HepG2 (cell line): ENCODE results near the gene KIAA0930. TPM values are rescaled to one million over a fixed set of nuclear protein-coding genes. Genes with fewer than 3 reads are reported as not detected.

Experiments used
- HNRNPK ChIP-seq: fragments of 200-400 bp; formaldehyde crosslinking; IDR thresholded peaks from 2 replicates; pipeline ENCODE4 v1.6.1; 2018; ENCODE audit warnings: low read length, low read depth, moderate library complexity, mild to moderate bottlenecking; ENCODE audit not compliant: poor library complexity, severe bottlenecking
- ONECUT2 ChIP-seq: sonication (generic); formaldehyde crosslinking; IDR thresholded peaks from 2 replicates; pipeline ENCODE4 v1.4.0; 2020; ENCODE audit warnings: missing genetic modification reagents
- POLR2AphosphoS5 ChIP-seq: IDR thresholded peaks from 2 replicates; pipeline ENCODE4 v1.6.1; 2012; ENCODE audit warnings: low read depth, low read length
- REXO4 ChIP-seq: sonication (generic); formaldehyde crosslinking; IDR thresholded peaks from 2 replicates; pipeline ENCODE4 v1.8.0; 2022; ENCODE audit warnings: missing genetic modification reagents, mild to moderate bottlenecking, borderline replicate concordance
- SIN3B ChIP-seq: fragments of 150-350 bp; IDR thresholded peaks from 2 replicates; pipeline ENCODE4 v1.6.1; 2014; ENCODE audit warnings: low read length
- STAT5B ChIP-seq: sonication (generic); formaldehyde crosslinking; IDR thresholded peaks from 2 replicates; pipeline ENCODE4 v1.4.0; 2020; ENCODE audit warnings: missing genetic modification reagents
- ZBTB1 ChIP-seq: sonication (generic); formaldehyde crosslinking; IDR thresholded peaks from 2 replicates; pipeline ENCODE4 v1.4.0; 2020; ENCODE audit warnings: missing genetic modification reagents, borderline replicate concordance
- ZBTB8A ChIP-seq: sonication (generic); formaldehyde crosslinking; IDR thresholded peaks from 2 replicates; pipeline ENCODE4 v1.4.0; 2020; ENCODE audit warnings: mild to moderate bottlenecking, low read depth, missing genetic modification reagents, borderline replicate concordance
- ZNF629 ChIP-seq: sonication (generic); formaldehyde crosslinking; conservative IDR thresholded peaks from 2 replicates; pipeline ENCODE4 v1.5.0; 2020; ENCODE audit warnings: missing genetic modification reagents
- polyA plus RNA-seq, 8 experiments: library from polyadenylated mRNA; depleted of rRNA in 3 of 8; stranded (reverse) in 7 of 8; unstranded in 1 of 8; fragments of >200 nt; fragmentation: Illumina TruSeq in 4 of 8; extraction: Trizol in 4 of 8; gene quantifications; 2 replicates each; pipeline versions ENCODE4 v1.2.1 to v1.2.3, GENCODE V29; 2011 to 2016; ENCODE audit warnings: low read depth in 4 of 8, missing spikeins in 1 of 8, mixed read lengths in 1 of 8; ENCODE audit not compliant: insufficient read depth in 1 of 8
- total RNA-seq, 5 experiments: library from RNA; depleted of rRNA; stranded (reverse); fragments of >200 nt; fragmentation: Illumina TruSeq; extraction: Trizol; gene quantifications; 2 replicates each; pipeline ENCODE4 v1.2.3, GENCODE V29; 2016; ENCODE audit warnings: low read depth in 1 of 5
- TF ChIP-seq, protein P1 (sequence below): sonication (generic); formaldehyde crosslinking; IDR thresholded peaks from 2 replicates; pipeline ENCODE4 v1.4.0; 2020; ENCODE audit warnings: missing genetic modification reagents
- TF ChIP-seq, protein P2 (sequence below): sonication (generic); formaldehyde crosslinking; IDR thresholded peaks from 2 replicates; pipeline ENCODE4 v1.5.0; 2020; ENCODE audit warnings: missing genetic modification reagents
- TF ChIP-seq, protein P3 (sequence below): sonication (generic); formaldehyde crosslinking; IDR thresholded peaks from 2 replicates; pipeline ENCODE4 v1.8.1; 2023; ENCODE audit warnings: missing genetic modification reagents, inconsistent platforms, borderline replicate concordance
- TF ChIP-seq, protein P4 (sequence below): sonication (generic); formaldehyde crosslinking; IDR thresholded peaks from 2 replicates; pipeline ENCODE4 v1.4.0; 2020; ENCODE audit warnings: missing genetic modification reagents

KIAA0930 gene
- total and polyA plus RNA-seq, 2 of the 13 experiments (the other 11 are each of a cell fraction or from before 2014, with no cell fraction given): 27.0 to 38.2 TPM

DNA sequence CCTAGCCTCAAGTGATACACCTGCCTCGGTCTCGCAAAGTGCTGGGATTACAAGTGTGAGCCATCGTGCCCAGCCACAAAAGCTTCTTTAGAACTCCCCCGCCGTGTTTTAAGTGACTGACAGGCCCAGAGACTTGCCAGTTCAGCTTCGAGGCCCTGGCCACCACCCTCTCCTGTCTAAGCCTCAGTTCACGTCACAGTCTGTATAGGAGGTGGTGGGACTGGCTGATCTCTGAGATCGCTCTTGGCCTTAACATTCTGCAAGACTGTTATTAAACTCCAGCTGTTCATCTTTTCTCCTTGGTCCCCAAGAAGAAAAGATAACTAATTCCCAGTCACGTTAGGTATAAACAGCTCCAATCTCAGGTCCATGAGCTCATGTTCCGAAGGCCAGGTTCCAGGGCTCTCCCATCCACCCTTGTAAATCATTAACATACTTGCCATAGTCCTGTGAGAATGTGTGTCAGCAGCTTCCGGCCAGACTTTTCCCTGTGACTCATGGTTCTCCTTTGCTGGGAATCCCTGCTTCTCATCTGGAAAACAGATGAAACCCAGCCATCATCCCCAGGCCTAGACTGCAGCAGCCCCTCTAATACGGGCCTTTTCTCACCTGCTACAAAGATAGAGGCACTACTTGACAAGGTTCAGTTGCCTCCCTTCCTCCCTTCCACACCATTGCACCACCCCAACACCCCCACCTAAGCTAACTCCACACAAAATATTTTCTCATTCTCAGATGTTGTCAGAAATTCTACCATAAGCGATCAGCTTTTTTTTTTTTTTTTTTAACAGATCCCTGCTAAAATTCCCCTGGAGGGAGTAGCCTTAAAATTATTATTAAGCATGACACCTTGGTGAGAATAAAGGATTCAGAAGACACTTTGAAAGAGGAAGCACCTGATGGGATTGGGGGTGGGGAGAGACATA lies 5.6 kb upstream of the KIAA0930 start (continued):
- TF ChIP-seq ZBTB8A (CRISPR knock-in tag): no peak
- TF ChIP-seq STAT5B: no peak
- TF ChIP-seq, protein P1, sequence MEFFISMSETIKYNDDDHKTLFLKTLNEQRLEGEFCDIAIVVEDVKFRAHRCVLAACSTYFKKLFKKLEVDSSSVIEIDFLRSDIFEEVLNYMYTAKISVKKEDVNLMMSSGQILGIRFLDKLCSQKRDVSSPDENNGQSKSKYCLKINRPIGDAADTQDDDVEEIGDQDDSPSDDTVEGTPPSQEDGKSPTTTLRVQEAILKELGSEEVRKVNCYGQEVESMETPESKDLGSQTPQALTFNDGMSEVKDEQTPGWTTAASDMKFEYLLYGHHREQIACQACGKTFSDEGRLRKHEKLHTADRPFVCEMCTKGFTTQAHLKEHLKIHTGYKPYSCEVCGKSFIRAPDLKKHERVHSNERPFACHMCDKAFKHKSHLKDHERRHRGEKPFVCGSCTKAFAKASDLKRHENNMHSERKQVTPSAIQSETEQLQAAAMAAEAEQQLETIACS (CRISPR knock-in tag): no peak
- TF ChIP-seq, protein P2, sequence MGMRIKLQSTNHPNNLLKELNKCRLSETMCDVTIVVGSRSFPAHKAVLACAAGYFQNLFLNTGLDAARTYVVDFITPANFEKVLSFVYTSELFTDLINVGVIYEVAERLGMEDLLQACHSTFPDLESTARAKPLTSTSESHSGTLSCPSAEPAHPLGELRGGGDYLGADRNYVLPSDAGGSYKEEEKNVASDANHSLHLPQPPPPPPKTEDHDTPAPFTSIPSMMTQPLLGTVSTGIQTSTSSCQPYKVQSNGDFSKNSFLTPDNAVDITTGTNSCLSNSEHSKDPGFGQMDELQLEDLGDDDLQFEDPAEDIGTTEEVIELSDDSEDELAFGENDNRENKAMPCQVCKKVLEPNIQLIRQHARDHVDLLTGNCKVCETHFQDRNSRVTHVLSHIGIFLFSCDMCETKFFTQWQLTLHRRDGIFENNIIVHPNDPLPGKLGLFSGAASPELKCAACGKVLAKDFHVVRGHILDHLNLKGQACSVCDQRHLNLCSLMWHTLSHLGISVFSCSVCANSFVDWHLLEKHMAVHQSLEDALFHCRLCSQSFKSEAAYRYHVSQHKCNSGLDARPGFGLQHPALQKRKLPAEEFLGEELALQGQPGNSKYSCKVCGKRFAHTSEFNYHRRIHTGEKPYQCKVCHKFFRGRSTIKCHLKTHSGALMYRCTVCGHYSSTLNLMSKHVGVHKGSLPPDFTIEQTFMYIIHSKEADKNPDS (CRISPR knock-in tag): no peak
- no peak for TF ChIP-seq ZBTB1 (CRISPR knock-in tag)
- no peak for TF ChIP-seq HNRNPK
- peak; percentile 64 for TF ChIP-seq POLR2AphosphoS5
- no peak for TF ChIP-seq REXO4 (CRISPR knock-in tag)
- TF ChIP-seq ONECUT2 (CRISPR knock-in tag): no peak
- TF ChIP-seq SIN3B: no peak
- TF ChIP-seq, protein P3, sequence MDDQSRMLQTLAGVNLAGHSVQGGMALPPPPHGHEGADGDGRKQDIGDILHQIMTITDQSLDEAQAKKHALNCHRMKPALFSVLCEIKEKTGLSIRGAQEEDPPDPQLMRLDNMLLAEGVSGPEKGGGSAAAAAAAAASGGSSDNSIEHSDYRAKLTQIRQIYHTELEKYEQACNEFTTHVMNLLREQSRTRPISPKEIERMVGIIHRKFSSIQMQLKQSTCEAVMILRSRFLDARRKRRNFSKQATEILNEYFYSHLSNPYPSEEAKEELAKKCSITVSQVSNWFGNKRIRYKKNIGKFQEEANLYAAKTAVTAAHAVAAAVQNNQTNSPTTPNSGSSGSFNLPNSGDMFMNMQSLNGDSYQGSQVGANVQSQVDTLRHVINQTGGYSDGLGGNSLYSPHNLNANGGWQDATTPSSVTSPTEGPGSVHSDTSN: no peak
- no peak for TF ChIP-seq ZNF629 (CRISPR knock-in tag)
- TF ChIP-seq, protein P4, sequence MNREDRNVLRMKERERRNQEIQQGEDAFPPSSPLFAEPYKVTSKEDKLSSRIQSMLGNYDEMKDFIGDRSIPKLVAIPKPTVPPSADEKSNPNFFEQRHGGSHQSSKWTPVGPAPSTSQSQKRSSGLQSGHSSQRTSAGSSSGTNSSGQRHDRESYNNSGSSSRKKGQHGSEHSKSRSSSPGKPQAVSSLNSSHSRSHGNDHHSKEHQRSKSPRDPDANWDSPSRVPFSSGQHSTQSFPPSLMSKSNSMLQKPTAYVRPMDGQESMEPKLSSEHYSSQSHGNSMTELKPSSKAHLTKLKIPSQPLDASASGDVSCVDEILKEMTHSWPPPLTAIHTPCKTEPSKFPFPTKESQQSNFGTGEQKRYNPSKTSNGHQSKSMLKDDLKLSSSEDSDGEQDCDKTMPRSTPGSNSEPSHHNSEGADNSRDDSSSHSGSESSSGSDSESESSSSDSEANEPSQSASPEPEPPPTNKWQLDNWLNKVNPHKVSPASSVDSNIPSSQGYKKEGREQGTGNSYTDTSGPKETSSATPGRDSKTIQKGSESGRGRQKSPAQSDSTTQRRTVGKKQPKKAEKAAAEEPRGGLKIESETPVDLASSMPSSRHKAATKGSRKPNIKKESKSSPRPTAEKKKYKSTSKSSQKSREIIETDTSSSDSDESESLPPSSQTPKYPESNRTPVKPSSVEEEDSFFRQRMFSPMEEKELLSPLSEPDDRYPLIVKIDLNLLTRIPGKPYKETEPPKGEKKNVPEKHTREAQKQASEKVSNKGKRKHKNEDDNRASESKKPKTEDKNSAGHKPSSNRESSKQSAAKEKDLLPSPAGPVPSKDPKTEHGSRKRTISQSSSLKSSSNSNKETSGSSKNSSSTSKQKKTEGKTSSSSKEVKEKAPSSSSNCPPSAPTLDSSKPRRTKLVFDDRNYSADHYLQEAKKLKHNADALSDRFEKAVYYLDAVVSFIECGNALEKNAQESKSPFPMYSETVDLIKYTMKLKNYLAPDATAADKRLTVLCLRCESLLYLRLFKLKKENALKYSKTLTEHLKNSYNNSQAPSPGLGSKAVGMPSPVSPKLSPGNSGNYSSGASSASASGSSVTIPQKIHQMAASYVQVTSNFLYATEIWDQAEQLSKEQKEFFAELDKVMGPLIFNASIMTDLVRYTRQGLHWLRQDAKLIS (CRISPR knock-in tag): no peak
